Spinal cord (tissue), 10 donors: ENCODE data around the gene CHRM5. TPM values are rescaled to one million over a fixed set of nuclear protein-coding genes. Genes with fewer than 3 reads are reported as not detected.
A peak's percentile ranks its signal among the peaks of the same experiment; 100 is the strongest.

ENCODE experiments used
- DNase-seq, 6 donors: peaks; one replicate each; pipeline versions ENCODE4 v3.0.0 to v3.0.0-alpha.2; 2013 to 2015; ENCODE audit warnings: low spot score in 6 of 6, low read depth in 4 of 6
- H3K27ac ChIP-seq: one replicate; pipeline ENCODE4 v1.5.1; 2013; ENCODE audit warnings: low read depth, low read length, control low read depth
- H3K27me3 ChIP-seq: one replicate; pipeline ENCODE4 v1.6.1; 2013; ENCODE audit warnings: low read length; ENCODE audit not compliant: control insufficient read depth, insufficient read depth
- H3K36me3 ChIP-seq: one replicate; pipeline ENCODE4 v1.6.1; 2013; ENCODE audit warnings: low read length; ENCODE audit not compliant: control insufficient read depth, insufficient read depth
- H3K4me1 ChIP-seq: one replicate; pipeline ENCODE4 v1.6.1; 2013; ENCODE audit warnings: low read length; ENCODE audit not compliant: control insufficient read depth, insufficient read depth
- H3K4me3 ChIP-seq: one replicate; pipeline ENCODE4 v1.5.1; 2013; ENCODE audit warnings: low read depth, low read length, control low read depth
- H3K9me3 ChIP-seq: one replicate; pipeline ENCODE4 v1.6.1; 2013; ENCODE audit warnings: low read length; ENCODE audit not compliant: control insufficient read depth, insufficient read depth
- WGBS: methylation state at CpG from one replicate; pipeline ENCODE4 v1.1.5; 2013; ENCODE audit warnings: missing lambda C conversion rate; ENCODE audit not compliant: insufficient coverage; 5-methylcytosine and 5-hydroxymethylcytosine counted together
- polyA plus RNA-seq, 2 donors: library from polyadenylated mRNA; unstranded; fragments of 120-200 nt; gene quantifications; one replicate each; pipeline ENCODE4 v1.2.1, GENCODE V29; 2013; ENCODE audit not compliant: insufficient read length in 2 of 2
- total RNA-seq, 2 donors: library from RNA; depleted of rRNA in 1 of 2; stranded (reverse); fragments of 120-200 nt in 1 of 2; fragments of >200 nt in 1 of 2; gene quantifications; one replicate each; pipeline versions ENCODE4 v1.2.3 to v1.2.4, GENCODE V29; 2013 to 2014
- donor health status: healthy.

The CHRM5 gene
- total and polyA plus RNA-seq, 4 donors: 1.2 to 3.9 (median 1.8) TPM

GRCh38 chr15:34102175-34102925 lies 134.1 kb downstream of the CHRM5 start:
- H3K36me3 ChIP-seq: no peaks in the 10 kb centered on the region
- no peaks in the 10 kb centered on the region for H3K27me3 ChIP-seq
- H3K4me1 ChIP-seq: peaks cover 8% of the 10 kb centered on the region
- no peaks in the 10 kb centered on the region for H3K9me3 ChIP-seq
- WGBS: 22% methylated on average over 20 of the region's 29 CpGs
- peak overlapping the region; percentile 94 for H3K4me3 ChIP-seq
- H3K27ac ChIP-seq: peak overlapping the region; percentile 93
- DNase-seq: no peak

GRCh38 chr15:34106423-34106822 lies 138.1 kb downstream of the CHRM5 start:
- no peak for DNase-seq
- Histone ChIP-seq H3K4me1 (peaks cover 4% of the 10 kb centered on the region), H3K27me3 (no peaks in the 10 kb centered on the region), H3K36me3 (no peaks in the 10 kb centered on the region), H3K27ac (no peak overlapping the region), H3K9me3 (no peaks in the 10 kb centered on the region), H3K4me3 (no peak overlapping the region)
- WGBS: no CpG with 5 or more reads among the region's 1 CpG

- no peak for DNase-seq
Observed at GRCh38 chr15:34107315-34107714, 139.0 kb downstream of the CHRM5 start.

GRCh38 chr15:34109797-34110663 lies 141.7 kb downstream of the CHRM5 start:
- WGBS: 70% methylated on average over 2 of the region's 5 CpGs
- Histone ChIP-seq H3K27me3 (no peaks in the 10 kb centered on the region), H3K36me3 (no peaks in the 10 kb centered on the region), H3K27ac (no peak overlapping the region), H3K9me3 (no peaks in the 10 kb centered on the region), H3K4me1 (no peaks in the 10 kb centered on the region), H3K4me3 (no peak overlapping the region)
- DNase-seq: peak in 5 of 6 donors; percentile 4 to 72 (median 28)

More at GRCh38 chr15:34107315-34107714, 139.0 kb downstream of the CHRM5 start:
- no peaks in the 10 kb centered on the region for H3K9me3 ChIP-seq
- no peak overlapping the region for H3K4me3 ChIP-seq
- H3K27ac ChIP-seq: no peak overlapping the region
- WGBS: no CpG with 5 or more reads among the region's 2 CpGs
- H3K36me3 ChIP-seq: no peaks in the 10 kb centered on the region
- H3K27me3 ChIP-seq: no peaks in the 10 kb centered on the region
- H3K4me1 ChIP-seq: peaks cover 4% of the 10 kb centered on the region

GRCh38 chr15:34111488-34111887 lies 143.2 kb downstream of the CHRM5 start:
- Histone ChIP-seq H3K27me3 (no peaks in the 10 kb centered on the region), H3K4me1 (no peaks in the 10 kb centered on the region), H3K9me3 (no peaks in the 10 kb centered on the region), H3K36me3 (no peaks in the 10 kb centered on the region), H3K27ac (no peak overlapping the region), H3K4me3 (no peak overlapping the region)
- 76% methylated on average over 5 of the region's 6 CpGs for WGBS
- no peak for DNase-seq

- Histone ChIP-seq H3K27ac (no peak overlapping the region), H3K9me3 (no peaks in the 10 kb centered on the region), H3K4me3 (no peak overlapping the region), H3K27me3 (no peaks in the 10 kb centered on the region), H3K36me3 (no peaks in the 10 kb centered on the region), H3K4me1 (no peaks in the 10 kb centered on the region)
- no peak for DNase-seq
- WGBS: no CpG with 5 or more reads among the region's 2 CpGs
Observed at GRCh38 chr15:34114215-34114614, 145.9 kb downstream of the CHRM5 start.

- H3K27ac ChIP-seq: no peak overlapping the region
- H3K27me3 ChIP-seq: no peaks in the 10 kb centered on the region
- no peak for DNase-seq
- no peaks in the 10 kb centered on the region for H3K36me3 ChIP-seq
- no peak overlapping the region for H3K4me3 ChIP-seq
- H3K9me3 ChIP-seq: no peaks in the 10 kb centered on the region
- WGBS: 94% methylated on average over 3 of the region's 3 CpGs
- no peaks in the 10 kb centered on the region for H3K4me1 ChIP-seq
Observed at GRCh38 chr15:34114739-34115138, 146.4 kb downstream of the CHRM5 start.

- DNase-seq: peak in 2 of 6 donors; percentile 25 to 76
- Histone ChIP-seq H3K36me3 (no peaks in the 10 kb centered on the region), H3K27ac (no peak overlapping the region)
Observed at GRCh38 chr15:34116620-34117019, 148.3 kb downstream of the CHRM5 start.

More at GRCh38 chr15:34116620-34117019, 148.3 kb downstream of the CHRM5 start:
- Histone ChIP-seq H3K9me3 (no peaks in the 10 kb centered on the region), H3K4me1 (no peaks in the 10 kb centered on the region), H3K27me3 (no peaks in the 10 kb centered on the region), H3K4me3 (no peak overlapping the region)
- 58% methylated on average over 2 of the region's 2 CpGs for WGBS
